HG02970 (cell line): ENCODE measurements around the gene LENEP.

Experiments
- ATAC-seq: cut with Tn5 transposase; IDR thresholded peaks from one replicate; pipeline ENCODE4 v1.9.1; 2021; ENCODE audit warnings: mild to moderate bottlenecking, moderate library complexity, moderate number of reproducible peaks; ENCODE audit not compliant: unreplicated experiment, low FRiP score

LENEP gene

DNA sequence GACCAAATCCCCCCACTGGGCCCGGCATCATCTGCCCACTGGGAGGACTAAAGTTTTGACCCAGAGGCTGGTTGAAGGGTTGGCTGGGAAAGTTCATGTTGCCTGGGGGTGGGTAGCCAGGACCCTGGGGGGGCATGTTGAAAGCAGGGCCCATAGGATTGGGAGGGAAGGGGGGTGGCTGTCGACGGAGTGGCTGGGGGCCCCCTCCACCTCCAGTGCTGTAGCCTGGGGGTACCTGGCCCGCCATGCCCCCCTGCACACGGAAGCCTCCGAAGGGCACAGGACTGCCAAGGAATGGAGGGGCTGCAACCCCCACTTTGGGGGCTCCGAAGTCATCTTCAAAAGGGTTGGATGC, 34.0 kb upstream of the LENEP start:
- no peak for ATAC-seq

DNA sequence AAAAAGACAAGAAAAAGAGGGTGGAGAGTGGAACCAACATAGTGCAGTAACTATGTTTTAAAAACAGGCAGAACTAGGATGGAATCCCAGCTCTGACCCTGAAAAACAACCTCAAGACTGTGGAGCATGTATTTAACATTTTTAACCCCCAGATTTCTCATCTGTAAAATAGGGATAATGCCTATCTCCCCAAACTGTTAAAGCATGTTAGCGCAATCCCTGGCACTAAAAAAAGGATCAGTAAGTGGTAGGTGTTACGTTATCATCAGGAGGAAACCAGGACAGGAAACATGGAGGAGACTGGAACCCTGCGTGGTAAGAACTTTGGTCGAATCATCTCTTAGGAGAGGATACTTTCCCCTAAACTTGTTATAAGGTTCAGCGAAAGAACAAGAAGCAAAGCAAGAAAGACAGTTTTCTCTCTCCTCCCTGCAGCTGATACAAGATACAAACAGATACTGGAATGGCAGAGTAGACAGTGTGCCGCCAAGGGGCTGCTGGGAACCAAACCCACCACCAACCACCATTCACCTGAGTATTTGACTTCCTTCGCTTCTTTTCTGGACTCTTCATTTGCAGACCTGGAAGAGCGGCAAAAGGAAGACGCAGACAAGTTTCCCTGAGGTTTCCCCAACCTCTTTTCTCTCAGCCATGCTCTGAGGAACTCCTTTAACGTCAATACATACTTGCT, 32.8 kb upstream of the LENEP start:
- no peak for ATAC-seq

DNA sequence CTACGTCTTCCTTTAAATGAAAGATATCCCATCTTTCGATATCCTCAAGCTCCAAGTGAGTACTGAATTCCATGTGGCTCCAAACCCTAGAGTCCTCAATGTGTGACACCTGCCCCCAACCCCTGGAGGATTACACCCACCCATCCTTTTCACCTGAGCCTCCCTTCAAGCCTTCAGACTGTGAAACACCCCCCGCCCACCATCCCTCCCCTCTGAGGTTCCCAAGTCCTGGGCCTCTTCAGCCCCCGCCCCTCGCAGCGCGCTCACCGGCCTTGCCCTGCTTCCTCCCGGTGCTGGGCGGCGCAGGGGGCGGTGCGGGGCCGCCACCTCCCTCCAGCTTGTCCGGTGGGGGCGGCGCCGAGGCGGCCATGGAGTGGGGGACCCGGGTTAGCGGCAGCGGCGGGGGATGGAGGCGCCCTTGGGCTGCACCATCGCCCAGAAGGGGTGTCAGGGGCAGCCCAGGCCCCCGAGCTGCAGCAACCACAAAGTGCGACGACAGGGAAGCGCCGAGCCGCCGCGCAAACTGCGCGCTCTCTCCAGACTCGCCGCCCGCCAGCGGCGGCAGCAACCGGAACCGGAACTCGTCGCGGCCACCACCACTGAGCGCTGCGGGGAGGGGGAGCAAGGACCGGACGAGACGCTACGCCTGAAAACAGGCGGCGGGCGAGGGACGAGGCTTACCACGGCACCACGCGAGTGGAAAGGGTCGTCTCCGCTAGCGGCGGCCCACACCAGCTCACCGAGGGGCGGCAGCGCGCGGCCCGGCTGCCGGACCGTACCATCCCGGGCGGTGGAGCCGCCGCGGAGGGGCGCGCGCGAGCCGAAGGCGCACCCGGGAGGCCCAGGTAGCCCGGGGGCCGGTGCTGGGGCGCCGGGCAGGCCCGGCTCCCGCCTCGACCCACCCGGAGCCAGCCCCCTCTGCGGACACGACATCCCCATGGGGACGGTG, 31.9 kb upstream of the LENEP start, which contains the start of gene PYGO2:
Gene PYGO2 (minus strand): TSS at position 576 of the 949 bp plus-strand sequence. CDS start 206 bp downstream, at position 370.
- ATAC-seq = peak; percentile 74

DNA sequence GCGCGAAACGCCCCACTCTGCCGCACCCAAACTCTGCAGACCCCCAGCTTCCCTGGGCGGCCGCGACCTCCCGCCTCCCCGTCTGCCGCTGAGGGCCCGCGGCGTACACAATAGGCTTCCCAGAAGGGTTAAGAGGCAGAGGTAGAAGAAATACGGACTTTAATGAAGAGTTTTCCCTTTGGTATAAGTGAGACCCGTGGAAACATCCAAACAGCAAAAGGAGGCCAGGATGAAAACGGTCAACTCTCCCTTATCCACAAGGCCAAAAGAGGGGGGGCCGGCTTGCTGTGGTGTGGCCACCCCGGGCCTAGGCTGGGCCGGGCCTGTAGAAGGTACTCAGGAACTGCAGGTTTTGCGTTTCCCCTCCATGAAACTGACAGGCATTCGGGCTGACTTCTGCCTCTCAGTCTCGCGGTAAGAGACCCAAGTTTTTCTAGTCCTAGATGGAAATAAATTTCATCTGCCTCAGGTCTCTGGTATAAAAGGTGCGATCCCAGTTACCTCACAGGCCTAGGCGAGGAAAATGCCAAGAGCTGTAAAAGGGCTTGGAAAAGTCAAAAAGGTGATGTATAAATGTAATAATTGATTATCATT, 31.1 kb upstream of the LENEP start:
- ATAC-seq = peak; percentile 14

DNA sequence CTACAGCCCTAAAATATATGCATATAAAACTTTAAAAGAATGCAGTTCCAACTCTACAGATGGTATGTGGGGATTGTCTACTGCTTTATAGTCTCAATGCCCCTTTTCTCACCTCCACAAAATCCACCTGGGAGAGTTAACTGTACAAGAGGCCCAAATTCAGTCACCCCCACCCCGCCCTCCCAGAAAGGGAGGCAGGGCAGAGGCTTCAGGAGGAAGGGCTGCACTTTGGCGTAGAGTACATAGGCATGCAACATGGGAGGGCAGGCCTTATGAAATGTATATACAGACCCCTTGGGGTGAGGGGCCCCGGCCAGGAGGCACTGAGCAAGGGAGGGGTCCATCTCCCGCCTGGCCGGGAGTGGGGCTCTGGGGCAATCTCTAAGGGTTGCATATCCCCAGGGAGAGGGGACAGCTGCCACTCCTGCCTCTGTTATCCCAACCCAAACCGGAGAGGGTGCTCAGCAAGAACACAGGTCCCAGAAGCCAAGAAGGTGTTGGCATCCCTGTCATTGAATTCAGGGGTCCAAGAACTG, 30.5 kb upstream of the LENEP start:
- no peak for ATAC-seq

DNA sequence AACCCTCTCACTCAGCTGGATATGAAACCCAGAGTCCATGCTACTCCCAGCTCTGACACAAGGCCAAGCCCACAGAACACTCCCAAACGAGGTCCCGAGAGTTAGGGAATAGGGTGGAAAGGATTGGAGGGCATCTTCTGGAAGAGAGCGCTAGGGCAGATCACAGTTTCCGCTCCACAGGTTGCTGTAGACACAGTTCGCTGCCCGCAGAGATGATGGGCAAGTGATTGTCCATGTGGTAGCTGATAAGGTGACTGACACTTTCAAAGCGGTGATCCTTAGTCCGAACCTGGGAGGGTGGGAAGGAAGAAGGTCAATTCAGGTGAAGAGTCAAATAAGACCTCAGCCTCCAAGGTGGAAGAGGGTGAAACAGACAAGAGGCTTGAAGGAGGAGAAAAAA, 29.7 kb upstream of the LENEP start:
- no peak for ATAC-seq

DNA sequence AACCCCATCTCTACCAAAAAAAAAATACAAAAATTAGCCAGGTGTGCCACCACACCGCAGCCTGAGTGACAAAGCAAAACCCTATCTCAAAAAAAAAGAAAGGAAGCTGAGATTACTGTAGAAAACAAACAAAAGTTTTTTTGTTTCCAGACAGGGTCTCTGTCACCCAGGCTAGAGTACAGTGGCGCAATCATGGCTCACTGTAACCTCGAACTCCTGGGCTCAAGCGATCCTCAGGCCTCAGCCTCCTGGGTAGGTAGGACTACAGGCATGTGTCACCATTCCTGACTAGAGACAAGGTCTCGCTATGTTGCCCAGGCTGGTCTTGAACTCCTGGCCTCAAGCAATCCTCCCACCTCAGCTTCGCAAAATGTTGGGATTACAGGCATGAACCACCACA, 29.0 kb upstream of the LENEP start:
- no peak for ATAC-seq

DNA sequence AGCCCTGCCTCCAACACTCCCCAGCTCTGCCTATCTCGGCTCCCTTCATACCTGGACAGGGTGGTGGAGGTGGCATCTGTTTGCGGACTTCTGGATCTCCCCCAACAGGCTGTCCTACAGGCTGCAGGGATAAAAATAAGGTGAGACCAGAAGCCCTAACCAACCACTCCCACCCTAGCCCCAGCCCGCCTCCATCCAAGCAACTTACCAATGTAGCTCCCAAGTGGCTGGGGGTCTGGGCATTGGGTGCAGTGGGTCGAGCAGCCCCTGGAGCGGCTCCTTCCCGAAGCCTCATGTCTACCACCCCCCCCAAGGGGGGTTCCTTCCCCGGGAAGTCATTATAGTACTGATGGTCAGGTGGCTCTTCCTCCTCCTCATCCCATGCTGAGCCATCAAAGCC, 27.3 kb upstream of the LENEP start:
- ATAC-seq = no peak

DNA sequence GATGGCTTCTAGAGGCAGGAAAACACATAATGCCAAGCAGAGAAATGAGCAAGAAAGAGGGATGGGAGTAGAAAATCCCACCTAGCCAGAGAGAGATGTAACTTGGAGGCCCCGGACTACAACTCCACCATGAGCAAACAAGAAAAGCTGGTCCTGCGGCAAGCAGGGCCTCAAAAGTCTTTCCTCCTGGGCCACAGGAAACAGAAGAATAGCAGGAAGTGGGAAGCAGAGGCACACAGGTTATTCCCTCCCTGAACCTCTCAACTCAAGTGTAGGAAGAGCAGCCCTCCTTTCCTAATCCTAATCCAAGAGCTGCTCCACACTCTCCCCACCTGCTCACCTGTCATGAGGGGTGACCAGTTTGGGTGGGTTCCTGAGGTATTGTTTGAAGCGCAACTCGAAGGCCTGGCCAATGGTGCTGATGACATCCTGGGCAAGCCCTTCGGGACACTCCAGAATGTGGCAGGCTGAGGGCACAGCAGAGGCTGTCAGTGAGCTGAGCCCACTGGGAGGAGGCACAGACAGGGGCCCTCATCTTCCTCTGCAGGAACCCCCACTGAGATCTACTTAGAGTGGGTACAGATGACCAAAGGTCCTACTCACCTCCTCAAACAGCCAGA, 25.9 kb upstream of the LENEP start:
- no peak for ATAC-seq

DNA sequence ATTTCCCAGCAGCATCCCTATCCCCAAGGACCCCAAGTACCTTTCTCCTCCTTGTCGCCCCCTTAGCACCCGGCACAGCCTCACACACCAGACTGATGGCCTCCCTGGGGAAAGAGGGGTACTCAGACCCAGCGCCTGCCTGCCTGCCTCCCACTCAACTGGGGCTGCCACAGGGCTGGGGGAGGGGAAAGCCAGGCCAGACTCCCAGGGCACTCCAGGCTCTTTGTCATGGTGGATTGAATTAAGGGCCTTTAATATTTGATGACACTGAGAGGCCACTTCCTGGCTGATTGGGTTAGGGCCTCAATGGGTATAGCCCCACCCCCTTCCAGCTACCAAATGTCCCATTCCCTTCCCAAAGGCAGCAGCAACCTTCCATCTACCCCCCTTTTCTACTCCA, 24.7 kb upstream of the LENEP start:
- no peak for ATAC-seq

DNA sequence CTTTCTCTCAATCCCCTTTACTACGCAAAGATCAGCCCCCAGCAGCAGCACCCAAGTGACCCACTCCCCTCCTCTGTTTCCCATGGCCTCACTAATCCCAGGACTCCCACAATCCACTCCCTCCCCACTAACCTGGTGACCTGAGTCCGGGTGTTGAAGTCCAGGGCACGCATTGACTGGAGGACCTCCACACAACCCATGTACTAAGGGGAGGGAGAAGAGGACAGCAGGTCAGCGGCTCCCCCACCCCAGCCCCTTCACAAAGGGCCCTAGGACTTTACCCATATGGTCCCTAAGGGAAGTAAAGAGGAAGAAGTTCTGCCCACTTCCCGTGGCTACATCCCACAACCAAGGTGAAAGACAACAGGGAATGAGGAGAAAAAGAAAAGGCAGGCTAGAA, 24.1 kb upstream of the LENEP start:
- no peak for ATAC-seq

DNA sequence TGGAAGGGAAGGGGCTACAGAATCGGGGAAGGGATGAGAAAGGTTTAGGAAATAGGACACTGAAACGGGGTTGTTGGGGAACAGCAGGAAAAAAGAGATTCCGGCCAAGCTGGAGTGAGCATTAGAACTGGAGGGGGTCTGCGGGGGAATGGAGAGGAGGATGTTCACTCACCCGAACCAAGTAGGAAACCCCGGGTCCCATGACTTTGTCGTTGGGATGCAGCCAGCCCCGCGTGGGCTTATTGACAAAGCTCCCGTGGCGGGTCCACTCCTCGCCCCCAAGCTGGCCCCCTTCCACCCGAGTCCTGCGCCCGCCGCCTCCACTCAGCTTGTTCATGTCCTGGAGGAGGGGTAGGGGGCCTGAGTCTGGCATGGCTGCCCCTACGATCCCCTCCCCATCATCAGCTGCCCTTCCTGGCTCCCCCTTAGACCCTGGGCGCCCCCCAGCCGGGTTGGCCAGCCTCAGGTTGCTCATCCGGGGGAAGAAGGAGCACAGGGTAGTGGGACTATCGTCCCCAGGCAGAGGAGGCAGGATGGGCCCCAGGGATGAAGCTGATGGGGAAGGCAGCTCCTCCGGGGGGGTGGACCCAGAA, 23.4 kb upstream of the LENEP start:
- ATAC-seq = no peak

DNA sequence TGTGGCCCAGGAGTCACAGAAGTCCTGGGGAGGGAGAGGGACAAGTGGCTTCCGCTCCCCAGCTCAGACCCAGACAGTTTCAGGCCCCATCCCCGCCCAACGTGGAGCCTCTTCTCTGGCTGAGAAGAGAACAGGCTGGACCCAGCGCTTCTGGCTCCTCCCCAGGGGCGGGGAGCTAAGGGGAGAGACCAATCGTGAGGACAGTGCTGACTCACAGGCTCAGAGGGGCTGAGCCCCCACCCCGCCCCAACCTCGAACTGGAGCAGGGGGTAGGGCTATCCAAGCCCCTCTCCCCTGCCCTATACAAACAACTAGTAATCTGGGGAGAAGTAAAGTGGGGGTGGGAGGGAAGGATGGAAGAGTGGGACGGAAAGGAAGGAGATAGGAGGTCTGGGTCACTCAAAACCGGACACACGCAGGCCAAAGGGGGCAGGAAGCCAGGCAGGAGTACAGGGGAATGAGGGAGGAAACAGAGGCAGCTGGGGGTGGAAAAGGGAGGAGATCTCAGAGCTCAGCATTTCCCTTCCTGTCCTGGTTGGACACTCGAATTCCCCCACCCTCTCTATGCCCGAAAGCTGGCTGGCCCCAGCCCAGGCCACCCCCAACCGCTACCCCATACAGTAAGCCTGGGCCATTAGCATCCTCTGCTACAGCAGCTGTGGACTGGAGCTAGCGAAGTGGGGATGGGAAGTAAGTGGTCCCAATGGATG, 22.6 kb upstream of the LENEP start, which contains the start of gene SHC1:
Gene SHC1 (minus strand): TSS at position 117 of the 710 bp plus-strand sequence. CDS start 221 bp downstream, outside the sequence.
- ATAC-seq = no peak

DNA sequence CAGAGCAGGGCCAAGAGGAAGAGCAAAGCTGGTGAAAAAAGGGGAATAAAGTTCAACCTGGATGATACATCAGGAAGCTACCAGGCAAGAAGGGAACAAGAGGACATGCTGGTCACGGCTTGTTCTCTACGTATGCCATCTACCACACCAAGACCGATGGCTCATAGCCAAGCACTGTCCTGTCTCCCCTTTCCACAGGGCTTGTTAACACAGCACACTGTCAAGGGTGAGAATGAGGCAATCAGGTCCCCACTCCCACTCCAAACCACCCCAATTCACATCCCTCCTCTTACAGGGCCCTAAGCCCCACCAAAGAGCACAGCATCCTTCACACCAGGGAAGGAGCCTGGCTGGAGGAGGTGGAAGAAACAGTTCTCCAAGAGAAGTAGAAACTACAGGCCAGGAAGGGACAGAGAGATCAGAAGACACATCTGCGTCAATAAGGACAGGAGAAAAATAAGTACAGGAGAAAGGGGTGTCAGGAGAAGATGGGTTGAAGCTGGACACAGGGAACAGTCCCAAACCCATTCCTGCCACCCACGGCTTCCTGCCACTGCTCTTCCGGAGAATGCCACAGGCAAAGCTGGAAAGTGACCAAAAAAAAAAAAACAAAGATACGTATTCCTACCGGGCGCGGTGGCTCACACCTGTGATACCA, 21.9 kb upstream of the LENEP start:
- ATAC-seq = no peak

DNA sequence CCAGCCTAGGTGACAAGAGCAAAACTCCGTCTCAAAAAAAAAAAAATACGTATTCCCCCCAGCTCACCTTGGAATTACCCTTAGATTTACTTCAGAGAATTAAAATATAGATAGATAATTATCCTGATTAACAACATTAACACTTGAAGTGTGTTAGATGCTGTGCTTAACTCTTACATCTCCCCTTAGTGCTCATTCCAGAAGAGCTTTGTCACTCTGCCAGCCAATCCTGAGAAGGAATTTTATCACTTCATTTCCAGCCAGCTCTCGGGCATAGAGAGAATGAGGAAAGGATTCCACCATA, 21.2 kb upstream of the LENEP start:
- ATAC-seq = no peak

DNA sequence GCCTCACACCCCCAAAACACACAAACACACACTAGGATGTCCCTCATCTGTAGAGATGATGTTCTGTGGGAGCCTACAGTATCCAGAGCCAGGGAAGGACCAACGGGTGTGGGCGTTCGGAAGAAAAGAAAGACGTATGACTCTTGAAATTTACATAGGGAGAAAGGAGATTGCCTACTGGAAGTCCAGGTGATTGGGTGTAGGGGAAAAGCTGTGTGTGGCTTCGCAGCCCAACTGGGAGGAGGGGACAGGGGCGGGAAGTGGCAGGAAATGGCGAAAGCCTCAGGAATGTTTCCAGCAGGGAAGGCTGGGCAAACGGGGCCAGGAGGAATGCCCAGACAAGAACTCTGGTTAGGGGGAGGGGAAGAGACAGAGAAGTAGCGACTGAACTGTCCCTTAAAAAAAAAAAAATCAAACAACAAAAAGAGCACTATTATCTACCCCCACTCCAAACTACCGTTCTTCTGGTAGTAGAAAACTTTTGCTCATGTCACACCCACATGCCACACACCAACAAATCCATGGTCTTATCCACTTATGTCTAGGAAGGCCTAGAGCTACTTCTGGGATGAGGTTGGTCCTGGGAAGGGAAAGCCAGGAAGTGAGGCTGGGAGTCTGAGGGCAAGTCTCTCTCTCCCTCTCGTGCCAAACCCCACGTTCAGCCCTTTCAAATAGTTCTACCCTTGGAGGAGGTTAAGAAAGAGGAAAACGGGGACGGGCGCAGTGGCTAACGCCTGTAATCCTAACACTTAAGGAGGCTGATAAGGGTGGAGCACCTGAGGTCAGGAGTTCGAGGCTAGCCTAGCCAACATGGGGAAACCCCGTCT, 20.7 kb upstream of the LENEP start:
- ATAC-seq = no peak

DNA sequence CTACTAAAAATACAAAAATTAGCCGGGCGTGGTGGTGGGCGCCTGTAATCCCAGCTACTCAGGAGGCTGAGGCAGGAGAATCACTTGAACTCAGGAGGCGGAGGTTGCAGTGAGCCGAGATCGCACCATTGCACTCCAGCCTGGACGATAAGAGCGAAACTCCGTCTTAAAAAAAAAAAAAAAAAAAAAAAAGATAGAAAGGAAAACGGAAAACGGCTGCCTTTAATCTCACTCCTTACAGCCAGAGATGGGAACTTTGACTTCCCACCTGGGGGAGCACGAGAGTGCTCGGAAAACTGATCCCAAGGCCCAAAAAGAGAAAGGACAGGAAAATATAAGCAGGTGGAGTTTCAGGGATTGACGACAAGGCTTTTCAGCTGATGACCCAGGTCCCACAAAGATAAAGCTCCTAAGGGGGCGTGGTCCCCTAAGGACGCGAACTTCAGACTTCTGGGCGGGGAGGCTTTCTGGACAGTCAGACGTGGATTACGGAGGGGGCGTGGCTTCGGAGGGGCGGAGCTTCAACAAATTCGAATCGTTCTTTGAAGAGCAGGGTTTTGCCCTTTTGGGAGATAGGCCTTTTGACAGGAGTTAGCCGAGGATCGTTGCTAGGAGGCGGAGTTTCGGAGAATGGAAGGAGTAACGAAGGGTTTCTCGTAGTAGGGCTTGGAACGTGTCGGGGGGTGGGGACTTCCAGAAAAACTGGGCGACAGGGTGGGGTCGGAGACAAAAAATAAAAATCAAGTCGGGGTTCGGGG, 19.9 kb upstream of the LENEP start:
- peak; percentile 15 for ATAC-seq
